Mucosa of descending colon (tissue), 3 donors: Measurements from ENCODE around the gene SFR1. TPM values are rescaled to one million over a fixed set of nuclear protein-coding genes. Genes with fewer than 3 reads are reported as not detected.
"Not testable (repeated sequence)": the region's sequence is repeated elsewhere in the genome, so short reads cannot be mapped to it uniquely, and the experiment has no call there.

ENCODE experiments used
- ATAC-seq: fragments of 200-7000 bp; cut with Tn5 transposase; one replicate; pipeline ENCODE4 v1.9.1; 2020; ENCODE audit warnings: mild to moderate bottlenecking, moderate library complexity
- DNase-seq, 3 donors: peaks; one replicate each; pipeline ENCODE4 v3.0.0-alpha.2; 2020
- H3K36me3 ChIP-seq: fragments of 200-600 bp; one replicate; pipeline ENCODE4 v1.8.0; 2021; ENCODE audit warnings: low read depth, mild to moderate bottlenecking
- H3K4me1 ChIP-seq: fragments of 200-600 bp; one replicate; pipeline ENCODE4 v1.8.0; 2021; ENCODE audit warnings: low read depth, mild to moderate bottlenecking
- H3K4me3 ChIP-seq: fragments of 200-600 bp; one replicate; pipeline ENCODE4 v1.8.0; 2021; ENCODE audit warnings: mild to moderate bottlenecking
- H3K9me3 ChIP-seq: fragments of 200-600 bp; one replicate; pipeline ENCODE4 v1.8.0; 2021; ENCODE audit warnings: mild to moderate bottlenecking
- CTCF ChIP-seq: fragments of 200-600 bp; IDR thresholded peaks from one replicate; pipeline ENCODE4 v1.8.0; 2022; ENCODE audit warnings: antibody characterized with exemption, mild to moderate bottlenecking
- intact Hi-C, 2 donors: fragments of 100-400 bp; cut with DNase I in 1 of 2; cut with micrococcal nuclease in 1 of 2; formaldehyde crosslinking; loops; one replicate each; pipeline versions ENCODE4 v1.11.0 to v1.11.1; 2022; cut with DNase I, micrococcal nuclease
- total RNA-seq, 3 donors: library from RNA; stranded (reverse); fragmentation: NEBNext Ultra II Directional in 2 of 3; extraction: Animal tissue kit (Norgen Biotek cat#: 25700) in 2 of 3; gene quantifications; one replicate each; pipeline versions ENCODE4 v1.2.1 to v1.2.4, GENCODE V29; 2021 to 2023
- donor health status: DM: no; HTN: no; CAD: no; lungs with moderate emphysema.
- donor health status: DM: no; HTN: no; CAD: no.
- donor health status: DM: no; HTN: yes; CAD: no.

The SFR1 gene
- total RNA-seq, 3 donors from 2014 or later, result 5.7 to 8.6 (median 5.8) TPM

- H3K9me3 ChIP-seq, result no peaks in the 10 kb centered on the region
- no peak for TF ChIP-seq CTCF
- H3K36me3 ChIP-seq, result no peaks in the 10 kb centered on the region
- DNase-seq (no peak), ATAC-seq (no peak)
- no peaks in the 10 kb centered on the region for H3K4me1 ChIP-seq
- intact Hi-C loops, result no loop called here
- no peak overlapping the region for H3K4me3 ChIP-seq
These were observed 48.8 kb downstream of the SFR1 start for GRCh38 chr10:104170610-104171254.

- H3K9me3 ChIP-seq, H3K36me3 ChIP-seq, H3K4me1 ChIP-seq, ATAC-seq, intact Hi-C loops, DNase-seq, H3K4me3 ChIP-seq: not testable (repeated sequence)
These were observed 52.2 kb downstream of the SFR1 start for GRCh38 chr10:104174136-104174535.

Other genes starting within 250 kb of the SFR1 start
- gene STN1, start 204.0 kb upstream of the SFR1 start, total RNA-seq, result 10 to 100 TPM; 18.8 to 25.2 (median 20.7) TPM
- 10 to 100 TPM; 45.7 to 75.8 (median 46.7) TPM for gene SLK, start 155.0 kb upstream of the SFR1 start, total RNA-seq
- gene COL17A1, start 36.3 kb upstream of the SFR1 start, total RNA-seq, result 100 to 1,000 TPM in 2 of 3 donors, 10 to 100 TPM in 1; 95.1 to 284 (median 119) TPM
- gene CFAP43, start 110.2 kb downstream of the SFR1 start, total RNA-seq, result under 1 TPM; 0.22 to 0.58 (median 0.32) TPM
- 10 to 100 TPM; 60.1 to 73.9 (median 62.9) TPM for gene GSTO1, start 132.7 kb downstream of the SFR1 start, total RNA-seq
- 10 to 100 TPM in 2 of 3 donors, 1 to 10 TPM in 1; 5.4 to 19.7 (median 18.3) TPM for gene GSTO2, start 147.0 kb downstream of the SFR1 start, total RNA-seq
- 10 to 100 TPM in 1 of 3 donors, 1 to 10 TPM in 2; 3.2 to 10.7 (median 5.7) TPM for gene ITPRIP, start 216.3 kb downstream of the SFR1 start, total RNA-seq
- under 1 TPM; 0.14 to 0.44 (median 0.17) TPM for gene CFAP58, start 231.7 kb downstream of the SFR1 start, total RNA-seq